Adrenal gland (tissue), 5 donors: Measurements from ENCODE around the gene SP3.

Experiments
- CTCF ChIP-seq, 6 experiments: fragments of 450-650 bp in 4 of 6; fragments of 200-600 bp in 2 of 6; sonication (generic) in 1 of 6; IDR thresholded peaks; 1 replicate in 5 of 6; 2 replicates in 1 of 6; pipeline versions ENCODE4 v1.5.1 to v1.8.0; 2016 to 2021; ENCODE audit warnings: antibody characterized with exemption in 6 of 6, mild to moderate bottlenecking in 2 of 6, moderate library complexity in 1 of 6
- POLR2A ChIP-seq, 2 donors: fragments of 450-650 bp; IDR thresholded peaks; one replicate each; pipeline ENCODE4 v1.6.1; 2017; ENCODE audit warnings: antibody characterized with exemption in 2 of 2, mild to moderate bottlenecking in 2 of 2, moderate library complexity in 1 of 2
- donor health status: DM: no; HTN: no; CAD: no.

GRCh38 chr2:174001107-174001506 is 35.9 kb upstream of the SP3 start:
- no peak for TF ChIP-seq CTCF (IDR thresholded peaks at IDR 0.05)
- TF ChIP-seq POLR2A (IDR thresholded peaks at IDR 0.05): no peak
